K562 (cell line): ENCODE data around the gene RAB11FIP2. TPM values are rescaled to one million over a fixed set of nuclear protein-coding genes. Genes with fewer than 3 reads are reported as not detected.

Experiments used
- ATAC-seq: fragments of 200-7000 bp; cut with Tn5 transposase; 3 replicates; pipeline ENCODE4 v1.9.1; 2020; ENCODE audit warnings: moderate library complexity
- BruUV-seq: library from RNA; stranded (reverse); fragments of 400-500 nt; replicated peaks from 2 replicates; lab custom pipeline; 2021; lab: Mats Ljungman, UMichigan
- CTCF ChIA-PET: fragments of 300-600 bp; formaldehyde crosslinking; extraction: SDS; loops from one replicate; lab custom pipeline; 2021; ENCODE audit warnings: low intra/inter-chr PET ratio; lab: Yijun Ruan, JAX
- POLR2A ChIA-PET: fragments of 300-600, 350-650 bp; sonication (Branson Sonifier 250); formaldehyde crosslinking; extraction: SDS; loops from one replicate; lab custom pipeline; 2021; ENCODE audit warnings: antibody characterized with exemption, inconsistent platforms; lab: Yijun Ruan, JAX
- DNase-seq, 4 experiments: peaks; one replicate each; pipeline versions ENCODE4 v3.0.0 to v3.0.0-alpha.2; 2011 to 2018; ENCODE audit warnings: low spot score in 3 of 4, mixed read lengths in 3 of 4; ENCODE audit errors: extremely low read depth in 1 of 4
- FAIRE-seq: peaks from 2 replicates; lab custom pipeline; 2011; peaks lifted over from hg19 to GRCh38; lab: Jason Lieb, UNC
- H2AFZ ChIP-seq: 2 replicates; pipeline ENCODE4 v1.6.0; 2011; ENCODE audit warnings: low read depth, low read length, control low read depth, inconsistent platforms
- H3K27ac ChIP-seq: fragments of 200-600 bp; 3 replicates; pipeline ENCODE4 v1.8.0; 2011; ENCODE audit warnings: low read depth, mild to moderate bottlenecking, control low read depth, inconsistent platforms, low read length, moderate library complexity, mixed read lengths; ENCODE audit errors: extremely low read depth
- H3K27me3 ChIP-seq, 2 experiments: fragments of 300-600 bp in 1 of 2; 2 replicates in 1 of 2; 3 replicates in 1 of 2; pipeline versions ENCODE4 v1.6.0 to v1.8.0; 2011; ENCODE audit warnings: inconsistent platforms in 2 of 2, low read length in 2 of 2, mild to moderate bottlenecking in 1 of 2, mixed read lengths in 1 of 2, moderate library complexity in 1 of 2; ENCODE audit not compliant: control insufficient read depth in 2 of 2, insufficient read depth in 2 of 2
- H3K36me3 ChIP-seq: fragments of 300-600 bp; 3 replicates; pipeline ENCODE4 v1.8.0; 2011; ENCODE audit warnings: mild to moderate bottlenecking, low read length, inconsistent platforms; ENCODE audit not compliant: control insufficient read depth, insufficient read depth
- H3K4me1 ChIP-seq, 2 experiments: fragments of 200-600 bp in 1 of 2; replicated peaks in 1 of 2; 2 replicates in 1 of 2; 3 replicates in 1 of 2; pipeline versions ENCODE4 v1.5.1 to v1.8.0; 2011; ENCODE audit warnings: inconsistent platforms in 2 of 2, low read length in 2 of 2, mild to moderate bottlenecking in 1 of 2, mixed read lengths in 1 of 2, moderate library complexity in 1 of 2; ENCODE audit not compliant: control insufficient read depth in 2 of 2, insufficient read depth in 2 of 2
- H3K4me2 ChIP-seq: 2 replicates; pipeline ENCODE4 v1.6.1; 2011; ENCODE audit warnings: low read length, control low read depth, inconsistent platforms, mixed read lengths; ENCODE audit not compliant: insufficient read depth
- H3K4me3 ChIP-seq: fragments of 200-600 bp; sonication (generic), shearing (Covaris generic); 2 replicates; pipeline ENCODE4 v1.5.1; 2016; ENCODE audit warnings: control low read depth, inconsistent platforms
- H3K79me2 ChIP-seq: fragments of 200-600 bp; 3 replicates; pipeline ENCODE4 v1.8.0; 2011; ENCODE audit warnings: low read length, inconsistent platforms; ENCODE audit not compliant: control insufficient read depth, insufficient read depth
- H3K9ac ChIP-seq, 2 experiments: 2 replicates each; pipeline versions ENCODE4 v1.6.0 to v1.6.1; 2011; ENCODE audit warnings: low read depth in 2 of 2, low read length in 2 of 2, control low read depth in 1 of 2, inconsistent platforms in 1 of 2, mild to moderate bottlenecking in 1 of 2, mixed read lengths in 1 of 2; ENCODE audit not compliant: insufficient read depth in 1 of 2
- H3K9me1 ChIP-seq: one replicate; pipeline ENCODE4 v1.6.0; 2011; ENCODE audit warnings: inconsistent platforms, mild to moderate bottlenecking, low read length, moderate library complexity; ENCODE audit not compliant: control insufficient read depth, insufficient read depth
- H3K9me3 ChIP-seq: replicated peaks from 2 replicates; pipeline ENCODE4 v1.5.1; 2011; ENCODE audit warnings: low read depth, low read length, inconsistent platforms; ENCODE audit not compliant: control insufficient read depth, insufficient read depth
- H4K20me1 ChIP-seq: replicated peaks from 2 replicates; pipeline ENCODE4 v1.6.1; 2011; ENCODE audit warnings: low read length, inconsistent platforms, mixed read lengths; ENCODE audit not compliant: control insufficient read depth, insufficient read depth
- CREB3 ChIP-seq: fragments of 450-650 bp; conservative IDR thresholded peaks from 2 replicates; pipeline ENCODE4 v1.6.1; 2016; ENCODE audit warnings: missing genetic modification characterization, low read depth, mild to moderate bottlenecking, missing compliant biosample characterization, moderate library complexity
- CREB5 ChIP-seq: fragments of 250-450 bp; sonication (Bioruptor Pico); IDR thresholded peaks from 2 replicates; pipeline ENCODE4 v1.5.0; 2020; ENCODE audit warnings: mild to moderate bottlenecking
- HIVEP1 ChIP-seq: fragments of 250-450 bp; sonication (Bioruptor Pico); IDR thresholded peaks from 2 replicates; pipeline ENCODE4 v1.4.0; 2020; ENCODE audit warnings: mild to moderate bottlenecking
- HMG20B ChIP-seq: fragments of 250-450 bp; sonication (Bioruptor Pico); IDR thresholded peaks from 2 replicates; pipeline ENCODE4 v1.5.0; 2021; ENCODE audit warnings: mild to moderate bottlenecking
- IRF1 ChIP-seq: sonication (generic); formaldehyde crosslinking; IDR thresholded peaks from 2 replicates; pipeline ENCODE4 v1.8.0; 2022; ENCODE audit warnings: missing genetic modification reagents, mild to moderate bottlenecking, borderline replicate concordance
- NCOA2 ChIP-seq, 2 experiments: fragments of 450-650 bp; IDR thresholded peaks; 2 replicates each; pipeline ENCODE4 v1.6.1; 2018; ENCODE audit warnings: mild to moderate bottlenecking in 2 of 2, moderate library complexity in 1 of 2; ENCODE audit not compliant: partially characterized antibody in 2 of 2
- SMARCA4 ChIP-seq: fragments of 450-650 bp; IDR thresholded peaks from 2 replicates; pipeline ENCODE4 v1.6.1; 2016
- XRCC5 ChIP-seq: fragments of 200-400 bp; formaldehyde crosslinking; IDR thresholded peaks from 2 replicates; pipeline ENCODE4 v1.6.1; 2017; ENCODE audit warnings: low read depth, mild to moderate bottlenecking, low read length
- ZBTB43 ChIP-seq: sonication (generic); formaldehyde crosslinking; IDR thresholded peaks from 2 replicates; pipeline ENCODE4 v1.8.0; 2023; ENCODE audit warnings: mild to moderate bottlenecking, missing genetic modification reagents
- ZC3H8 ChIP-seq: fragments of 450-650 bp; IDR thresholded peaks from 2 replicates; pipeline ENCODE4 v1.6.1; 2017
- ZMIZ1 ChIP-seq, 2 experiments: fragments of 150-350 bp in 1 of 2; IDR thresholded peaks; 2 replicates each; pipeline ENCODE4 v1.6.1; 2012 to 2016; ENCODE audit warnings: low read depth in 2 of 2, low read length in 2 of 2, mild to moderate bottlenecking in 1 of 2, moderate library complexity in 1 of 2
- ZNF23 ChIP-seq: fragments of 250-450 bp; sonication (Bioruptor Pico); IDR thresholded peaks from 2 replicates; pipeline ENCODE4 v1.4.0; 2020; ENCODE audit warnings: mild to moderate bottlenecking
- ZNF239 ChIP-seq: fragments of 250-450 bp; sonication (Bioruptor Pico); IDR thresholded peaks from 2 replicates; pipeline ENCODE4 v1.4.0; 2020; ENCODE audit warnings: mild to moderate bottlenecking
- ZNF282 ChIP-seq: sonication (generic); formaldehyde crosslinking; IDR thresholded peaks from 2 replicates; pipeline ENCODE4 v1.8.1; 2023; ENCODE audit warnings: missing genetic modification reagents
- WGBS: fragments of 100-300 bp; shearing (Covaris generic); methylation state at CpG from one replicate; pipeline ENCODE4 v1.1.6; 2016; ENCODE audit warnings: low coverage, mixed read lengths; ENCODE audit not compliant: insufficient coverage; ENCODE audit errors: missing lambda C conversion rate; 5-methylcytosine and 5-hydroxymethylcytosine counted together
- in situ Hi-C: fragments of 300-500 bp; cut with MboI; formaldehyde crosslinking; loops from 4 replicates; pipeline ENCODE4 v1.15.0; 2018; ENCODE audit warnings: inconsistent platforms, mixed read lengths
- intact Hi-C: fragments of 100-400 bp; cut with micrococcal nuclease; formaldehyde crosslinking; loops from 2 replicates; pipeline ENCODE4 v1.14.2; 2022
- polyA plus RNA-seq, 8 experiments: library from polyadenylated mRNA; depleted of rRNA in 4 of 8; stranded (reverse) in 5 of 8; unstranded in 3 of 8; fragments of >200 nt; fragmentation: Nextera tagmentation in 2 of 8; fragmentation: Illumina TruSeq in 1 of 8; extraction: Ambion mirVana in 2 of 8; extraction: Trizol in 1 of 8; gene quantifications; 2 replicates each; pipeline versions ENCODE4 v1.2.1 to v1.2.3, GENCODE V29; 2011 to 2014; ENCODE audit warnings: inconsistent platforms in 1 of 8, missing spikeins in 1 of 8
- total RNA-seq, 7 experiments: library from RNA; depleted of rRNA in 6 of 7; stranded (reverse); fragments of >200 nt in 6 of 7; fragmentation: Illumina TruSeq in 2 of 7; extraction: Trizol in 2 of 7; gene quantifications; 2 replicates each; pipeline versions ENCODE4 v1.2.1 to v1.2.3, GENCODE V29; 2011 to 2021; ENCODE audit warnings: low replicate concordance in 1 of 7

RAB11FIP2 gene
- total and polyA plus RNA-seq, 9 of the 15 experiments (the other 6 are each of a cell fraction or from before 2014, with no cell fraction given) = 3.0 to 10.6 (median 3.9) TPM

GRCh38 chr10:117994771-117995170, 52.0 kb downstream of the RAB11FIP2 start:
- BruUV-seq = no TSS peak
- TF ChIP-seq SMARCA4 = no peak
- no peak for TF ChIP-seq IRF1 (CRISPR knock-in tag)
- TF ChIP-seq ZNF239 (CRISPR knock-in tag) = no peak
- TF ChIP-seq ZC3H8 = no peak
- TF ChIP-seq CREB5 = no peak
- no peak for TF ChIP-seq ZNF23 (CRISPR knock-in tag)
- no peak for TF ChIP-seq XRCC5
- no peak for TF ChIP-seq NCOA2 (IDR thresholded peaks at IDR 0.05; ENCODE audit: partially characterized antibody in 2 of 2)
- no peak for TF ChIP-seq HMG20B
- no peak for TF ChIP-seq ZMIZ1 (IDR thresholded peaks at IDR 0.05; ENCODE audit: low read depth in 2 of 2, low read length in 2 of 2)
- no peak for TF ChIP-seq CREB3
- TF ChIP-seq HIVEP1 (CRISPR knock-in tag) = no peak
- no peak for TF ChIP-seq ZNF282
- TF ChIP-seq ZBTB43 (CRISPR knock-in tag) = no peak

More at GRCh38 chr10:117994771-117995170, 52.0 kb downstream of the RAB11FIP2 start:
- no peaks in the 10 kb centered on the region for H4K20me1 ChIP-seq
- H3K9me1 ChIP-seq = no peaks in the 10 kb centered on the region
- in situ Hi-C loops (no loop called here), intact Hi-C loops (no loop called here)
- FAIRE-seq (no peak), DNase-seq (no peak), ATAC-seq (no peak)
- H3K4me1 ChIP-seq = no peaks in the 10 kb centered on the region
- H3K79me2 ChIP-seq = no peaks in the 10 kb centered on the region
- no CpG with 5 or more reads among the region's 2 CpGs for WGBS
- no peak overlapping the region for H2AFZ ChIP-seq
- no peaks in the 10 kb centered on the region for H3K36me3 ChIP-seq
- H3K27me3 ChIP-seq = no peaks in the 10 kb centered on the region
- no peak overlapping the region for H3K4me3 ChIP-seq
- CTCF ChIA-PET = no interaction called here
- H3K9ac ChIP-seq = no peak overlapping the region
- no peaks in the 10 kb centered on the region for H3K9me3 ChIP-seq
- H3K4me2 ChIP-seq = no peak overlapping the region
- no peak overlapping the region for H3K27ac ChIP-seq
- POLR2A ChIA-PET = interaction anchor here (0.6 kb wide), 2 partner anchors 22 to 674 kb away, joined by 3 to 4 read pairs; no protein-coding TSS in a partner anchor
